Kidney tubule cell (primary cell): ENCODE measurements around the gene MOV10.

Source experiments
- DNase-seq: peaks from one replicate; pipeline ENCODE4 v3.0.0-alpha.2; 2018; ENCODE audit warnings: low spot score

Gene MOV10

DNA sequence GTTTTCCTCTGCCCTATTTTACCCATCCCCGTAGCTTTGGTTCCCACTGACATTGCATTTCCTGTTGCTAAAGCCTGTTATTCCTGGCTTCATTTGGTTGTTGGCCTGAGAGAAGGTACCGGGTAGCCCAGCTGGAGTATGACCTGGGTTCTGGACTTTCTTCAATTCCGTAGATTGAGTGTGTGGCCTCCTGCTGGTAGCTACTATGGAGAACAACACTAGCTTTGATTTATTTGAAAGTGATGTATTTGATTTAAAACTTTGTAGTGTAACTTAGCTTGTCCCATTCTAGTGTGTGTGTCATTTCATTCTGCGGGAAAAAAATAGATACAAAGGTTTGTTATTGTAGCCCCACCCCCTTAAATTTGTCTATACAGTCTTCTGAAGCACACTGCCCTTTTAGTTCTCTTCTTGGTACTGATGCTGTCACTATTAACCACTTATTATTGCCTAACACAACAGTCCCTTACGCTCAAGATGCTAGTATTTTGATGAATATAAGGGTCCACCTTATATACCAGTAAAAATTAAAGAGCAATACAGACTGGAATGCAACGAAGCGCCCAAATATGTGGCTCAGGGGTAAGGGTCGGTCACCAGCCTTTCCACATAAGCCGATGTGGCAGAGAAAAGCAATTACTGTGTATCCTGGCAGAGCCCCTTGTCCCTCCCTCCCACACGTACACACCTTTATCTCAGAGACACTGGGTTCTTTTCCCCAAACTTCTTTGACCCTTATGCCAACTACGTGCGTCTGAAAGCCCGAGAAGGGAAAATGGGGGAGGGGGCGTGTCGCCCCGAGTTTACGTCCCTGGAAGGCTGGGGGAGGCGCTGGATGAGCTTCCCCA, 643 bp upstream of the MOV10 start:
- DNase-seq = peak; percentile 60

DNA sequence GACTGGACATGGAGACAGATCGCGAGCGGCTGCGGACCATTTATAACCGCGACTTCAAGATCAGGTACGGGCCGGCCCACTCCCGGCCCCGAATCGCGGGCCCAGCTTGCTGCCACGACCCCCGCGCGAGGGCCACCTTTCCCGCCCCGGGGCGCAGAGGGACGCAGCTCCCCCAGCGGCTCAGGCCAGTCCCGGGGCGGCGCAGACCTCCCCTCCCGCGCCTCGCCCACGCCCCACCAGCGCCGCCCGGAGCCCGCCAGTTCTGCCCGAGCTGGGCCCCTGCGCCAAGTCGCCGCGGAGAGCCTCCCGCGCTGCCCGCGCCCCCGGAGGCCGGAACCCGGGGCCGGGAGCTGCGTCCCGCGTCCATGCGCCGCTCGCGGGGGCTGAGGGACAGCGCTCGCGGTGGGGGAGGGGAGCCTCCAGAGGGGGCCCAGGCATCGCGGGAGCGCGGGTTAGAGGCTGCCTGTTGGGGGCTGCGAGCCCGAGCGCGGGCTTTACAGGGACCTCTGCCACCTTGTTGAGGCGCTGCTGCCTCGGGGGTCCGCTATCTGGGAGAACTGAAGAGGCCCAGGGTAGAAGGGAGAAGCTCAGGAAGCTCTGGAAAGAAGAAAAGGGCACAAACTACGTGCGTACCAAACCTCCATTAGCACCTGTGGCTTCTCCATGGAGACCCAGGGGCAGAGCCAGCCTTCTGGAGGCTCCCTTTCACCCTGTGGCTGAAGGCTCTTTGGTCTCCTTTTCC, 698 bp downstream of the MOV10 start:
- no peak for DNase-seq

DNA sequence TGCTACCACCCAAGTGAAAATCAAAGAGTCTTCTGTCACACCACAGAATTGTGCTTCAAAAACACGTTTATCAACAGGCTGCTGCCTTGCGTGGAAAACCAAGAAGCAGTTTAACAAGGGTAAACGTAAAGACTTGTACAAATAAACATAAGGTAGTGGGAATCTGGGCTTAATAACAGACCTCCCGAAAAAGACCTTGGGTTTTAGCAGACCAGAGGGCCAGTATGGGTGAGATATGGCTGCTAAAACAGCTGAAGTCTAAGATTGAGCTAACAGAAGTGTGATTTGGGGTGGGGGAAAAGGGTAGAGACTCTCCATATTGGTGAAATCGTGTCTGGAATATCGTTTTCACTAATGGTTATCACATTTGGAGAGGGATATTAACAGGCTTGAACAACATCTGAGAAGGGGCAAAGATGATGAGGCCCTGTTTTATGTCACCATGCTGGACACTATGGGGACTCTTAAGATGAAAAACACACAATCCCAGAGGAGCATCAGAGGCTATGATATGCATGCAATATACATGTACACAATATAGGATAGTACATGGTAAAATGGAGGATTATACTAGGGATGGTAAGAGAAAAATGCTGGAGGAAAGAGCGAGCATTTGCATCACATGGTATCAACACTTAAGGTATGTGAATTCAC, 1.4 kb downstream of the MOV10 start:
- DNase-seq = no peak

DNA sequence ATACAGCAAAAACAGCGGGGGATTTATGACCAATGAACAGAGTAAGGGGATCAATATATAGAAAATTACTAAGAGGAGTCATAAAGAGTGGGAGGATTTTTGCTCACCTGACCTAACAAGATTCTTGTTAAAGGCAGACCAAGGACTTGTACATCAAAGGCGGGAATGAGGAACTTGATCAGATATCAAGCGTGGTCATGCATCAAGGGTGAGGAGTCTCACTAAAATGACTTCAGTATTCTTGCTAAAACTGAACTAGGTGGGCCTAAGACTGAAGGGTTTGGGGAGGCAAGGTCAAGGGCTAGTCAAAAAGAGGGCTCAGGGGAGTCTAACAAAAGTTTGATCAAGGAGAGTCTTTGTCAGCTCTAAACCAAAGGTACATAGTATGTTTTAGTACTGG, 2.1 kb downstream of the MOV10 start:
- DNase-seq = no peak

DNA sequence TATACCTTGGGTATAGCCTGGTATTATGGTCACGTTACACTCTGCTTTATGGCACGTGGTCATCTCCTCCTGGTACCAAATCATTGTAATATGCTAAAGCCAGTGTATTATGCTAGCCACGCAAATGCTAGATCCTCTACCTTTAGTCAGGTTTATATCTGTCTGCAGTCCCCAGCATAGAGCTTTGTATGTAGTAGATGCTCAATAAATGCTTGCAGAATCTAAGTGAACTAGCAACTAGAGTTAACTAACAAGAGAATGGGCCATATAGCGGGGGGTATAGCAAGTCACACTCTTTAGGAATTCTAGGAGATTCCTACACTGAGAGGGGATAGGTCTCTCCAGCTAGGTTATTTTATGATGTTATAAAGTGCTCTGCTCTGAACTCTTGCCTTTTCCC, 3.0 kb downstream of the MOV10 start:
- no peak for DNase-seq

DNA sequence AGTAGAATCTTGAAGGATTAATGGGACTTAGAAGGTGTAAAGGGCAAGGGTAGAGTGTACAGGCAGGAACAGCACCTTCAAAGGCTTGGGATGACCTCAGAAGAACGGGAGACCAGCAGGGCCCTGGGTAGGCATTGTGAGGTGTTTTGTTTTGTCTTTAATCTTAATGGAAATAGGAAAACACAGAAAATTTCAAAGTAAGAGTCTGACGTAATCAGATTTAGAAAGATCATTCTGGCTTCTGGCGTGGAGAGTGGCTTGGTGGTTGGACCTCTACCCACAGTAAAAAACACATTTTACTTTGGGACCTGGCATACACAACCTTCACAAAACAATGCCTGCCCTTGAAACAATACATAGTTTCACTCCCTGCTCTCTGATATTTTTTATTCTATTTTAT, 4.1 kb downstream of the MOV10 start:
- no peak for DNase-seq

DNA sequence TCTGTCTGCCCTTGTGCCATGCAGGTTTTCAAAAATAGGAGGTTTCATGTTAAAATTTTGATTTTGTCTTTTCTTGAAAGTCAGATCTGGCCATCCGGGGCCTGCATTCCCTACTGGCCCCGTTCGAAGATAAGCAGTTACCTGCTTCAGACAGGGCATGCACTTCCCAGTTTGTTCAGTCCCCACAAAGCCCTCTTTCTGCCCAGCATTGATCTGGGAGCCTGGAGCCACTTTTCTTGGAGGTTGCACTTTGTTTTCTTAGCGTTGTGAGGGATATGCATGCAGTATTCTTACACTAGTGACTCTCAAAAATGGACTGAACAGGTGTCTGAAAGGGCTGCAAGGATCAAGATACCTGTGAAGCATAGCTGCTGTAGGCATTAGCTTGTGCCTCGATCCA, 11.5 kb downstream of the MOV10 start:
- DNase-seq = no peak

DNA sequence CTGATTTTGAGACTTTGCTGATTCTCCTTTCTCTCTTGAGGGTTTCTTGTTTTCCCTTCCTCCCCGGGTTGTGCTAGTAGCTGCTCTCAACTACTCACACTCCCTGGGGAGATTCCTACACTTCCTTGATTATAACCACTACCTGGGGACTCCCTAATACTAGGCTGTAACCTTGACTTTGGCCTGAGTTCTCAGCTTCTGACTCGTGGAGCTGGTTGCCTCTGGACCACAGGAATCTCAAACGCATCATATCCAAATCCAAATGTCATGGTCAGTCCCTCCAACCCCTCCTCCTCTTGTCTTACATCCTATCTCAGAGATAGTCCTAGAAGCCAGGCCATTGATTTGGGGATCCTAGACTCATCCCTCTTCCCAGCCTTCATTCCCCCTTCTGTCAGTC, 12.0 kb downstream of the MOV10 start:
- peak; percentile 74 for DNase-seq

DNA sequence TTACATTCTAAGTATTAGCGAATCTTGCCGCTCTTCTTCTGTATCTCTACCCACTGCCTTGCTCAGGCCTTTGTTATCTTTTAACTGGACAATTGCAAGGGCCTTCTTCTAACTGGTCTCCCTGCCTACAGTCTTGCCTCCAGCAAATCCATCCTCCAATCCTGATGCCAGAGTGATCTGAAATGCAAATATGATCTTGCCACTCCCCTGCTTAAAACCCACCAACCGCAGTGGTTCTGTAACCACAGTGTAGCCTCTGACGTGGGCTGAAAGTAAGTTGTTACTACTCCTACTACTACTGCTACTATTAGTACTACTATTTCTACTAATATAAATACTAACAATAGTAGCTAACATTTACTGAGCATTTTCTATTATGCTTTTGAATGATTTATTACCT, 12.4 kb downstream of the MOV10 start:
- DNase-seq = no peak

DNA sequence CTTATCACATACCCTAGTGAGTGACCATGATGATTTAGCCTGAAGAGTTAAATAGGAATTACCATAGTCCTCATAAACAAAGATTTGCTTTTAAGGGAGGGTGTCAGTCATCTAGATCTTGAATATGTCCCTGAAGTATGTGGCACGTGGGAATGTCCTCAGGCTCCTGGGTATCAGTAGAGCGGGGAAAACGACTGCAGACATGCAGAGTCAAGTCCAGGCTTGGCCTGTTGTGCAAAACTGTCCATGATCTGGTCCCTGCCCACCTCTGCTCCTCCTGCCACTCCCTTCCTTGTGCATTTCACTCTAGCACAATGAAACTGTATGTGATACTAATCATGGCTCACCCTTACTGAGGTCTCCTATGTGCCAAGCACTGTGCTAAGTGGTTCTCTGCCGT, 12.9 kb downstream of the MOV10 start:
- DNase-seq = no peak

DNA sequence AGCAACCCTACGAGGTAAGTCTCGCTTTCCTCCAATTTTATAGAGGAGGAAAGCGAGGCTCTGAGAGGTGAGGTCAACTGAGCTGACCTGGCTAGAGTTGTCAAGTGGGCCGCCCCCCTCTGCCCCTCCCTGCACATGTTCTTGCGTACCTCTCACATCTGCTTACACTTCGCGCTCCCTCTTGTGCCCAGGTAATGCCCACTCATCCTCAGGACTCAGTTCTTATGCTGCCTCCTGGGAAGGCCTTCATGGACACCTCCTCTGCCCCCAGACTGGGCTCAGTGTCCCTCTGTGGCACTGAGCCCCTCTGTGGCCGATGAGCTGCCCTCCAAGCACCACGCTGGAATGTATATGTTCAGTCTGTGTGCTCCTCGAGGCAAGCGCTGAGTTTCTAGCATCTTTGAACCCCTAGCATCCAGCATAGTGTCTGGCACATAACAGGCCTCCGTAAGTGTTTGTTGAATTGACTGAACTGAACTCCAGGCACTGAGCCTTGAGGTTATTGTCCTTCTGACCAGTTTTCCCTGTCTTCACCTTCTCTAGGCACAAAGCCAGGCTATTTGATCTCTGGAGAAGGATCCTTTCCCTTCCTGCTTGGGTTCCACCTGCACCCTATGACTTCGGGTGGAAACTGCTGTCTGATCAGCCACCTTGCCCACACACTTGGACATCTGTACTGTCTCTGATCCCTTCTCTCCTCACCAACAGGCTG, 13.5 kb downstream of the MOV10 start:
- no peak for DNase-seq

DNA sequence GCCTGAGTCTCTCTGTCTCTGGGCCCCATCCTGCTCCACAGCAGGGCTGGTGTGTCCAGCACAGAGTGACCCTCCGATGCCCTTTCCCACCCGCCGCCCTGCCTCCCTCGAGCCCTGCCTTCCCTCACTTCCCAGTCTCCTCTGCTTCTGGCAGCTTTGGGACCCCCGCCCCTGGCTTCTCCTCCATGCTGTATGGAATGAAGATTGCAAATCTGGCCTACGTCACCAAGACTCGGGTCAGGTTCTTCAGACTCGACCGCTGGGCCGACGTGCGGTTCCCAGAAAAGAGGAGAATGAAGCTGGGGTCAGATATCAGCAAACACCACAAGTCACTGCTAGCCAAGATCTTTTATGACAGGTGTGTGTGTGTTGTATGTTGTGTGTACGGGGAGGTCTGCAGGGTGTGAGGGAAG, 14.3 kb downstream of the MOV10 start:
- DNase-seq = no peak

DNA sequence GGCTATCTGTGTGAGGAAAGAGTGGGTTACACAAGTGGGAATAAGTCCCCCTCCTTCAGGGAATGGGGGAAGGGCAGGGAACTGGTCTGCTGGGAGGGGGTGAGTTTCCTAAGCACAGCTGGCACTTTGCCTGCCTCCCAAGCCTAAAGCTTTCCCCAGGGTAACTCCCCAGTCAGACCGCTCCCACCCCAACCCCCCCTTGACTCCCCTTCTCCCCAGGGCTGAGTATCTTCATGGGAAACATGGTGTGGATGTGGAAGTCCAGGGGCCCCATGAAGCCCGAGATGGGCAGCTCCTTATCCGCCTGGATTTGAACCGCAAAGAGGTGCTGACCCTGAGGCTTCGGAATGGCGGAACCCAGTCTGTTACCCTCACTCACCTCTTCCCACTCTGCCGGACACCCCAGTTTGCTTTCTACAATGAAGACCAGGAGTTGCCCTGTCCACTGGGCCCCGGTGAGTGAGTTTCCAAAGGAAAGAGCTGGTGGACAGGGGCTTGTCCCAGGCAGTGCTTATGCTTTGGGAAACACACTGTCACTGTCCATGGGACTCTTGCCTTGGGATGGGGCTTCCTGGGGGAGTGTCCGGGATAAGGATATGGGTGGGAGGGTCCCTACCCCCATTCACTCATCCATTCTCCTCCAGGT, 14.9 kb downstream of the MOV10 start:
- DNase-seq = no peak

DNA sequence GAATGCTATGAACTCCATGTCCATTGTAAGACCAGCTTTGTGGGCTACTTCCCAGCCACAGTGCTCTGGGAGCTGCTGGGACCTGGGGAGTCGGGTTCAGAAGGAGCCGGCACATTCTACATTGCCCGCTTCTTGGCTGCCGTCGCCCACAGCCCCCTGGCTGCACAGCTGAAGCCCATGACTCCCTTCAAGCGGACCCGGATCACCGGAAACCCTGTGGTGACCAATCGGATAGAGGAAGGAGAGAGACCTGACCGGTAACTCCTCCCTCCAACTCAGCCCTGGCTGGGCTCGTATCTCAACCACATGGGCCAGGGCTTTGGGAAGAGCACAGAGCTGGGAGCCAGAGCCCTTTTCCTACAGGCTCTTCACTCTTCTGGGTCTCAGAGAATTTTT, 15.4 kb downstream of the MOV10 start:
- DNase-seq = no peak

DNA sequence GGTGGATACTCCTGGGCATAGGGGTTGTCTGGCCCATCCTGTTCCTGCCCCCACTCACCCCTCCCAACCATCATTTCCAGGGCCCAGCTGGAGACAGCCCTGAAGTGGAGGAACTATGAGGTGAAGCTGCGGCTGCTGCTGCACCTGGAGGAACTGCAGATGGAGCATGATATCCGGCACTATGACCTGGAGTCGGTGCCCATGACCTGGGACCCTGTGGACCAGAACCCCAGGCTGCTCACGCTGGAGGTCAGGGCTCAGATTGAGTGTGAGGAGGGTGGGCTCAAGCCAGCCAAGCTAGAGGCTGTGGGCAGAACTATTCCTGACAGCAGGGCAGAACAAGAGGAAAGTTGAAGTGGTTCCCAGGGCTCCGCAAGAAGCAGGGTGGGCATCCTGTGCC, 18.2 kb downstream of the MOV10 start:
- no peak for DNase-seq

DNA sequence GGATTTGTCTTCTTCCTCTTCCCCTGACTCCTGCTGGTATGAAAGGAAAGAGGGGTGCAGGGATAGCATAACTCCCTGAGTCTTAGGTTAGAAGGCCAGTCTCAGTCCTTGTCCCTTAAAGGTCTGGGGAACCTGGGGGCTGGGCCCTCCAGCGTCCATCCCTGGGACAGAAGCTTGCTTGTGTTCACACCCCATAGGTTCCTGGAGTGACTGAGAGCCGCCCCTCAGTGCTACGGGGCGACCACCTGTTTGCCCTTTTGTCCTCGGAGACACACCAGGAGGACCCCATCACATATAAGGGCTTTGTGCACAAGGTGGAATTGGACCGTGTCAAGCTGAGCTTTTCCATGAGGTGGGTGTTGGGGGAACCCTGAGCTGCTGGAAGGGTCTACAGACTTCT, 19.4 kb downstream of the MOV10 start:
- no peak for DNase-seq

DNA sequence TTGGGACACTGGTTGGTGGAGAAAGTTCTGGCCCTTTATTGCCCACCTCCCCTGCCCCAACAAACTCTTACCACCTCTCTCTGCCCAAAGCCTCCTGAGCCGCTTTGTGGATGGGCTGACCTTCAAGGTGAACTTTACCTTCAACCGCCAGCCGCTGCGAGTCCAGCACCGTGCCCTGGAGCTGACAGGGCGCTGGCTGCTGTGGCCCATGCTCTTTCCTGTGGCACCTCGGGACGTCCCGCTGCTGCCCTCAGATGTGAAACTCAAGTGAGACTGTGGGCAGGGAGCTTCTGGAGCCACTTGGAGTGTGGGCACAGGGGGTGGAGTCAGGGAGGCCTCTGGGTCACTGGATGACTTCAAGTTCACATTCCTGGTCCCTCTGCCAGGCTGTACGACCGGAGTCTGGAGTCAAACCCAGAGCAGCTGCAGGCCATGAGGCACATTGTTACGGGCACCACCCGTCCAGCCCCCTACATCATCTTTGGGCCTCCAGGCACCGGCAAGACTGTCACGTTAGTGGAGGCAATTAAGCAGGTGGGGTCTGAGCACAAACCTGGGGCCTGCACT, 20.0 kb downstream of the MOV10 start:
- no peak for DNase-seq

DNA sequence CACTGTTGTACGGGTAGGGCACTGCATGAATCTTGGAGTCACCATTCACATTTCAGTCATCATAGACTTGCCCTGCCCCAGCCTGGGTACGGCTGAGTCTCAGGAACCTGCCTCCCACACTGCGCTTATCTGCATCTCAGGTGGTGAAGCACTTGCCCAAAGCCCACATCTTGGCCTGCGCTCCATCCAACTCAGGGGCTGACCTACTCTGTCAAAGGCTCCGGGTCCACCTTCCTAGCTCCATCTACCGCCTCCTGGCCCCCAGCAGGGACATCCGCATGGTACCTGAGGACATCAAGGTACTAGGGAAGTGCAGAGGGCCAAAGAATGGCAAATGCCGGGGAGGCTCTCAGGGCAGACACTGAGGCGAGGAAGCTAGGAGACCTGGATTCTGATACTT, 20.8 kb downstream of the MOV10 start:
- DNase-seq = no peak

DNA sequence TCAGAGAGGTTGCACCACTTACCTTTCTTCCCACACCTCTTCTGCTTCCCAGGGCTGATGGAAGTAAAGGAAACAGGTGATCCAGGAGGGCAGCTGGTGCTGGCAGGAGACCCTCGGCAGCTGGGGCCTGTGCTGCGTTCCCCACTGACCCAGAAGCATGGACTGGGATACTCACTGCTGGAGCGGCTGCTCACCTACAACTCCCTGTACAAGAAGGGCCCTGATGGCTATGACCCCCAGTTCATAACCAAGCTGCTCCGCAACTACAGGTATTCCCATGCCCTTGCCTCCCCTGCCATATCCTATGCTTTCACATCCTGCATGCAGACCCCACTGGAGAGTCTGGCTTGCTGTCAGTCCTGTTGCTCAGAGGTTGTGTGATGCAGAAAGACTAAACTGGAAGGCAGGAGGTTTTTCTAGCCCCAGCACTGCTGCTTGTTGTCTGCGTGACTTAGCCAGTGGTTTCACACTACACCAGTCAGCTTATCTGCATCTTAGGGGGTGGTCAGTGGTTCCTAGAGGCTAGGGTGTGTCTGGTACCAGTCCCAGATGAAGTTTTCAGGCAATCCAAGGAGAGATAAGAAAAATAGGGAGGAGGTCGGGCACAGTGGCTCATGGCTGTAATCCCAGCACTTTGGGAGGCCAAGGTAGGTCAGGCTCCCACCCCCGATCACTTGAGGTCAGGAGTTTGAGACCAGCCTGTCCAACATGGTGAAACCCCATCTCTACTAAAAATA, 22.3 kb downstream of the MOV10 start:
- no peak for DNase-seq

DNA sequence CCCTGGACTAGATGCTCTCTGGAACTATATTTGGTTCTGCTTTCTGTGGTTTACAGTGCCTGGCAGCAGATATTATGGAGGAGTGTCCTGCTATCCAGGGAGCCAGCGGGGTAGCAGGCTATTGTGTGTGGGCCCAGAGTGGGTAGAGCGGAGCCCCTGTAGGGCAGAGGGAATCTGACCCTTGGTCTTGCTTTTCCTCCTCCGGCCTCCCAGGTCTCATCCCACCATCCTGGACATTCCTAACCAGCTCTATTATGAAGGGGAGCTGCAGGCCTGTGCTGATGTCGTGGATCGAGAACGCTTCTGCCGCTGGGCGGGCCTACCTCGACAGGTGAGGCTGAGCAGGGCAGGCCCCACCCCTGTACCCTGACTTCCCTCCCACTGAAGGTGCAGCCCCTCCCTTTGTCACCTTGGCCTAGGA, 23.3 kb downstream of the MOV10 start:
- DNase-seq = no peak
